ENCODE data around the gene LY6G6D.

Gene LY6G6D

GRCh38 chr6:31689249-31690110 lies 25.7 kb upstream of the LY6G6D start:
- no peak overlapping the region for H3K4me3 Mint-ChIP-seq
- no peaks in the 10 kb centered on the region for H3K9me3 Mint-ChIP-seq
- H3K4me1 Mint-ChIP-seq: peaks cover 13% of the 10 kb centered on the region
- H3K27ac Mint-ChIP-seq: peak overlapping the region in 1 of 2 donors; percentile 28
- H3K27me3 Mint-ChIP-seq: no peaks in the 10 kb centered on the region
- DNase-seq (no peak), ATAC-seq (peak; percentile 62)

- no peaks in the 10 kb centered on the region for H3K27me3 Mint-ChIP-seq
- ATAC-seq (no peak), DNase-seq (no peak)
- peak overlapping the region; percentile 57 to 59 for H3K27ac Mint-ChIP-seq
- no peaks in the 10 kb centered on the region for H3K9me3 Mint-ChIP-seq
- no peak overlapping the region for H3K4me3 Mint-ChIP-seq
- H3K4me1 Mint-ChIP-seq: peaks cover 13% of the 10 kb centered on the region
These were observed 24.7 kb upstream of the LY6G6D start for GRCh38 chr6:31690231-31691077.

GRCh38 chr6:31691078-31691463 lies 24.1 kb upstream of the LY6G6D start:
- no peaks in the 10 kb centered on the region for H3K9me3 Mint-ChIP-seq
- ATAC-seq (no peak), DNase-seq (no peak)
- no peak overlapping the region for H3K4me3 Mint-ChIP-seq
- no peaks in the 10 kb centered on the region for H3K27me3 Mint-ChIP-seq
- H3K27ac Mint-ChIP-seq: no peak overlapping the region
- peaks cover 13% of the 10 kb centered on the region for H3K4me1 Mint-ChIP-seq

GRCh38 chr6:31691564-31692108 lies 23.5 kb upstream of the LY6G6D start:
- Mint-ChIP-seq H3K9me3 (no peaks in the 10 kb centered on the region), H3K4me1 (peaks cover 13% of the 10 kb centered on the region), H3K27me3 (no peaks in the 10 kb centered on the region), H3K4me3 (no peak overlapping the region), H3K27ac (peak overlapping the region; percentile 21 to 63)
- ATAC-seq: no peak
- DNase-seq: no peak

GRCh38 chr6:31692353-31692752 lies 22.8 kb upstream of the LY6G6D start:
- no peak overlapping the region for H3K27ac Mint-ChIP-seq
- no peak for ATAC-seq

GRCh38 chr6:31692886-31693285 lies 22.3 kb upstream of the LY6G6D start:
- Mint-ChIP-seq H3K4me1 (peaks cover 20% of the 10 kb centered on the region), H3K27me3 (no peaks in the 10 kb centered on the region), H3K4me3 (no peak overlapping the region), H3K9me3 (no peaks in the 10 kb centered on the region), H3K27ac (no peak overlapping the region)
- no peak for ATAC-seq
- no peak for DNase-seq

More at GRCh38 chr6:31692353-31692752, 22.8 kb upstream of the LY6G6D start:
- no peaks in the 10 kb centered on the region for H3K27me3 Mint-ChIP-seq
- H3K4me1 Mint-ChIP-seq: peaks cover 15% of the 10 kb centered on the region
- no peak overlapping the region for H3K4me3 Mint-ChIP-seq
- DNase-seq: no peak
- no peaks in the 10 kb centered on the region for H3K9me3 Mint-ChIP-seq

GRCh38 chr6:31693535-31693934 lies 21.6 kb upstream of the LY6G6D start:
- no peak for ATAC-seq
- Mint-ChIP-seq H3K27me3 (no peaks in the 10 kb centered on the region), H3K27ac (no peak overlapping the region), H3K4me3 (no peak overlapping the region), H3K4me1 (peaks cover 22% of the 10 kb centered on the region), H3K9me3 (no peaks in the 10 kb centered on the region)
- DNase-seq: no peak

GRCh38 chr6:31697555-31697954 lies 17.6 kb upstream of the LY6G6D start:
- DNase-seq (no peak), ATAC-seq (no peak)
- Mint-ChIP-seq H3K9me3 (no peaks in the 10 kb centered on the region), H3K27me3 (no peaks in the 10 kb centered on the region), H3K27ac (peak overlapping the region in 1 of 2 donors; percentile 36), H3K4me3 (no peak overlapping the region), H3K4me1 (peaks cover 25% of the 10 kb centered on the region)

- H3K4me3 Mint-ChIP-seq: peak overlapping the region; percentile 27 to 38
- H3K9me3 Mint-ChIP-seq: no peaks in the 10 kb centered on the region
- H3K4me1 Mint-ChIP-seq: peaks cover 33% of the 10 kb centered on the region
- H3K27me3 Mint-ChIP-seq: no peaks in the 10 kb centered on the region
- ATAC-seq (no peak), DNase-seq (no peak)
- no peak overlapping the region for H3K27ac Mint-ChIP-seq
These were observed 14.3 kb upstream of the LY6G6D start for GRCh38 chr6:31700740-31701401.

- H3K27ac Mint-ChIP-seq: peak overlapping the region; percentile 91 to 98
- DNase-seq: no peak
- peak overlapping the region; percentile 96 for H3K4me3 Mint-ChIP-seq
- no peak for ATAC-seq
- no peaks in the 10 kb centered on the region for H3K27me3 Mint-ChIP-seq
- no peaks in the 10 kb centered on the region for H3K9me3 Mint-ChIP-seq
- H3K4me1 Mint-ChIP-seq: peaks cover 33% of the 10 kb centered on the region
These were observed 13.3 kb upstream of the LY6G6D start for GRCh38 chr6:31701666-31702404.

- Mint-ChIP-seq H3K4me1 (peaks cover 31% of the 10 kb centered on the region), H3K27ac (peak overlapping the region; percentile 91 to 98), H3K9me3 (no peaks in the 10 kb centered on the region), H3K27me3 (no peaks in the 10 kb centered on the region), H3K4me3 (peak overlapping the region; percentile 96)
- ATAC-seq (peak; percentile 22), DNase-seq (no peak)
These were observed 12.7 kb upstream of the LY6G6D start for GRCh38 chr6:31702405-31702818.

- Mint-ChIP-seq H3K27me3 (no peaks in the 10 kb centered on the region), H3K4me3 (peak within 1 kb of the TSS; percentile 96), H3K4me1 (peaks cover 25% of the 10 kb centered on the region), H3K9me3 (no peaks in the 10 kb centered on the region), H3K27ac (peak within 1 kb of the TSS; percentile 91 to 98)
- peak; percentile 98 for ATAC-seq
- DNase-seq: peak; percentile 95 to 97
These were observed 12.1 kb upstream of the LY6G6D start, which contains the start of gene ABHD16A for GRCh38 chr6:31702819-31703716. ABHD16A (minus strand) TSS chr6:31703324; CDS start chr6:31703281, 43 bp downstream.

- DNase-seq: no peak
- ATAC-seq: no peak
- Mint-ChIP-seq H3K27ac (no peak overlapping the region), H3K27me3 (no peaks in the 10 kb centered on the region), H3K9me3 (no peaks in the 10 kb centered on the region), H3K4me1 (peaks cover 24% of the 10 kb centered on the region), H3K4me3 (no peak overlapping the region)
These were observed 9.2 kb upstream of the LY6G6D start for GRCh38 chr6:31705931-31706330.

GRCh38 chr6:31706599-31706998 lies 8.5 kb upstream of the LY6G6D start, which contains the start of gene LY6G6F:
LY6G6F (plus strand) TSS chr6:31706866; CDS start chr6:31706907, 41 bp downstream.
- H3K27ac Mint-ChIP-seq: peak within 1 kb of the TSS in 1 of 2 donors; percentile 57
- no peak for DNase-seq
- H3K9me3 Mint-ChIP-seq: no peaks in the 10 kb centered on the region
- no peaks in the 10 kb centered on the region for H3K27me3 Mint-ChIP-seq
- H3K4me1 Mint-ChIP-seq: peaks cover 22% of the 10 kb centered on the region
- ATAC-seq: no peak
- no peak within 1 kb of the TSS for H3K4me3 Mint-ChIP-seq
